HG02840 (cell line): ENCODE results near the gene BEST2.
A peak's percentile ranks its signal among the peaks of the same experiment; 100 is the strongest.
"Not testable (repeated sequence)": the region's sequence is repeated elsewhere in the genome, so short reads cannot be mapped to it uniquely, and the experiment has no call there.

Source experiments
- ATAC-seq: cut with Tn5 transposase; IDR thresholded peaks from one replicate; pipeline ENCODE4 v1.9.1; 2021; ENCODE audit warnings: mild to moderate bottlenecking, moderate library complexity, moderate number of reproducible peaks; ENCODE audit not compliant: unreplicated experiment, low FRiP score

BEST2 gene

GRCh38 chr19:12751635-12752034 is at the start of gene BEST2:
BEST2 (plus strand) TSS chr19:12751791; CDS start chr19:12752593, 802 bp downstream.
- ATAC-seq = no peak

- no peak for ATAC-seq
These were observed 48.5 kb upstream of the BEST2 start for GRCh38 chr19:12703046-12703445.

- ATAC-seq = no peak
These were observed 46.4 kb upstream of the BEST2 start for GRCh38 chr19:12705169-12705568.

- ATAC-seq = no peak
These were observed 45.8 kb upstream of the BEST2 start for GRCh38 chr19:12705654-12706331.

GRCh38 chr19:12706332-12706718 is 45.3 kb upstream of the BEST2 start:
- no peak for ATAC-seq

GRCh38 chr19:12708641-12709040 is 43.0 kb upstream of the BEST2 start:
- no peak for ATAC-seq

GRCh38 chr19:12711187-12711586 is 40.4 kb upstream of the BEST2 start:
- ATAC-seq = no peak

GRCh38 chr19:12712077-12712476 is 39.5 kb upstream of the BEST2 start:
- ATAC-seq = not testable (repeated sequence)

GRCh38 chr19:12713304-12713703 is 38.3 kb upstream of the BEST2 start:
- not testable (repeated sequence) for ATAC-seq

GRCh38 chr19:12715102-12715501 is 36.5 kb upstream of the BEST2 start:
- ATAC-seq = no peak

- no peak for ATAC-seq
These were observed 35.7 kb upstream of the BEST2 start for GRCh38 chr19:12715929-12716328.

- no peak for ATAC-seq
These were observed 31.3 kb upstream of the BEST2 start for GRCh38 chr19:12720296-12720695.

GRCh38 chr19:12720851-12721655 is 30.5 kb upstream of the BEST2 start:
- ATAC-seq = no peak

- ATAC-seq = peak; percentile 27
These were observed 29.7 kb upstream of the BEST2 start for GRCh38 chr19:12721656-12722565.

- ATAC-seq = peak; percentile 92
These were observed 28.8 kb upstream of the BEST2 start for GRCh38 chr19:12722566-12723380.

GRCh38 chr19:12723381-12723640 is 28.3 kb upstream of the BEST2 start:
- no peak for ATAC-seq

GRCh38 chr19:12723641-12724426 is 27.8 kb upstream of the BEST2 start, which contains the start of gene TNPO2:
TNPO2 (minus strand) TSS chr19:12723932; CDS start chr19:12720977, 2,955 bp downstream.
- no peak for ATAC-seq

- ATAC-seq = not testable (repeated sequence)
These were observed 26.0 kb upstream of the BEST2 start for GRCh38 chr19:12725612-12726011.

GRCh38 chr19:12726988-12727316 is 24.6 kb upstream of the BEST2 start:
- no peak for ATAC-seq
